H1 (cell line): ENCODE data around the gene ANKRD6. TPM values are rescaled to one million over a fixed set of nuclear protein-coding genes. Genes with fewer than 3 reads are reported as not detected.

Experiments used
- ATF2 ChIP-seq: IDR thresholded peaks from 2 replicates; pipeline ENCODE4 v1.6.1; 2012; ENCODE audit warnings: low read length, inconsistent platforms
- CEBPB ChIP-seq: IDR thresholded peaks from 2 replicates; pipeline ENCODE4 v1.6.1; 2012; ENCODE audit warnings: low read depth, low read length
- CTBP2 ChIP-seq: IDR thresholded peaks from 2 replicates; pipeline ENCODE4 v1.7.0; 2011; ENCODE audit warnings: borderline replicate concordance, mild to moderate bottlenecking, moderate library complexity, mixed read lengths, low read length; ENCODE audit not compliant: insufficient read depth, insufficient read length
- polyA plus RNA-seq, 7 experiments: library from polyadenylated mRNA; depleted of rRNA in 3 of 7; stranded (reverse) in 5 of 7; unstranded in 2 of 7; fragments of >200 nt in 5 of 7; fragments of 200-250 nt in 2 of 7; gene quantifications; 1 replicate in 5 of 7; 2 replicates in 1 of 7; 4 replicates in 1 of 7; pipeline versions ENCODE4 v1.2.1 to v1.2.3, GENCODE V29; 2011 to 2013; ENCODE audit warnings: missing spikeins in 2 of 7, mixed read lengths in 2 of 7
- total RNA-seq: library from RNA; stranded (reverse); fragmentation: NEBNext Ultra II Directional; extraction: Animal tissue kit (Norgen Biotek cat#: 25700); gene quantifications from 2 replicates; pipeline ENCODE4 v1.2.1, GENCODE V29; 2021

The ANKRD6 gene
- total and polyA plus RNA-seq, 2 of the 8 experiments (the other 6 are each of a cell fraction or from before 2014, with no cell fraction given) = 5.9 to 12.8 TPM

- TF ChIP-seq CTBP2 (no peak), CEBPB (no peak), ATF2 (no peak)
Observed at GRCh38 chr6:89400050-89400449, 32.9 kb upstream of the ANKRD6 start (continued).
